Fibroblast of mammary gland (primary cell): Measurements from ENCODE around the gene SPA17.

Experiments used
- DNase-seq: peaks from one replicate; pipeline ENCODE4 v3.0.0-alpha.2; 2010; ENCODE audit warnings: low read depth
- H3K4me3 ChIP-seq: 2 replicates; pipeline ENCODE4 v1.5.1; 2011; ENCODE audit warnings: low read depth, mild to moderate bottlenecking, low read length, moderate library complexity; ENCODE audit not compliant: control insufficient read depth
- CTCF ChIP-seq: conservative IDR thresholded peaks from 2 replicates; pipeline ENCODE4 v1.5.1; 2011; ENCODE audit warnings: low read depth, low read length, inconsistent platforms; ENCODE audit not compliant: control insufficient read depth, insufficient read depth

Gene SPA17

GRCh38 chr11:124673333-124674167 is at the start of gene SPA17, which contains the start of gene SIAE:
Gene SPA17, plus strand, starts transcription at chr11:124673904. Its CDS starts 1,361 bp downstream, at chr11:124675265.
Gene SIAE, minus strand, starts transcription at chr11:124673739. Its CDS starts 31 bp downstream, at chr11:124673708.
- peak within 1 kb of the TSS; percentile 83 for H3K4me3 ChIP-seq
- peak; percentile 95 for DNase-seq
- no peak for TF ChIP-seq CTCF

DNA sequence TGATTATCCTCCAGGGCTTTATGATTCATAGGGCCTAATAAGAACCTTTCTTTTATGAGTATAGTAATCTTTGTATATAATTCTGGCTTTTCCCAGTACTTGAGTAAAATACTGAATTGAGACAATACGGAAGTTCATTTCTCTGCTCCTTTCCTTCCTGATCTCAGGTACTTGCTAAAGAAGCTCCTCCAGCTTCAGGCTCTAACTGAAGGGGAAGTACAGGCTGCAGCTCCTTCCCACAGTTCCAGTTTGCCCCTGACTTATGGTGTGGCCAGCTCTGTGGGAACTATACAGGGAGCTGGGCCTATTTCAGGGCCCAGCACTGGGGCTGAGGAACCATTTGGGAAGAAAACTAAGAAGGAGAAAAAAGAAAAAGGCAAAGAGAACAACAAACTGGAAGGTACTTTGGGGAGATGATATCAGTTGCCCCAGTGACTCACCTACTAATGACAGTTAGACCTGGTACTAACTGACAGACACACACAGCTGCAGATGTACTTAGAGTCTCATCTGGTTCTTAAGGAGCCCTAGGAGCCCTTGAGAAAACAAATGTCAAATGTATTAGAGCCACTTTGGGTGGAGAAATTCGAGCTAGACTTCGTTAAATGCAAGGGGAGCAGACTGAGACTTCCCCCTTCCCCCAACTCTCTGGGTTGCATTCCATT is 48.1 kb upstream of the SPA17 start:
- no peak for TF ChIP-seq CTCF
- no peak overlapping the region for H3K4me3 ChIP-seq
- no peak for DNase-seq

GRCh38 chr11:124627546-124627945 is 46.2 kb upstream of the SPA17 start:
- no peak overlapping the region for H3K4me3 ChIP-seq
- DNase-seq = no peak
- TF ChIP-seq CTCF = no peak

GRCh38 chr11:124629961-124630360 is 43.7 kb upstream of the SPA17 start:
- H3K4me3 ChIP-seq = no peak overlapping the region
- DNase-seq = no peak
- no peak for TF ChIP-seq CTCF

DNA sequence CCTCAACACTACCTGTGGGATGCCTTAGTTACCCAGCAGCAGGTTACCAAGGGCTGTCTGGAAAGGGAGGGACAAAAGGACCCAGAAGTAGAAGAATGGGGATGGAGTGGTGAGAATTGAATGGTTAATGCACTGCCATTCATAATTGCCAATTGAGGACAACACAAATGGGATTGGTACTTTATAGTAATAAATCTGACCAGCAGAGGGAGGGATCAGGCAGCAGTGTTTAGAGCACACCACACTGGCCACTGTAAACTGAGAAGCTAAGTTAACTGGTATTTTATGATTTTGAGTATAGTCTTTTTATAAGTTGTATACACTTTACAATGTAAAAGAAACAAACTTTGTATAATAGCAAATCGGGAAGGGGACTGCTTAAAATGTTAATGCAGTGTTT is 40.3 kb upstream of the SPA17 start:
- no peak overlapping the region for H3K4me3 ChIP-seq
- TF ChIP-seq CTCF = peak; percentile 37
- peak; percentile 25 for DNase-seq

- no peak for TF ChIP-seq CTCF
- H3K4me3 ChIP-seq = no peak overlapping the region
- DNase-seq = no peak
Observed at GRCh38 chr11:124635932-124636331, 37.8 kb upstream of the SPA17 start.
